Lower leg skin (tissue), 4 donors: ENCODE data around the gene DBF4B. TPM values are rescaled to one million over a fixed set of nuclear protein-coding genes. Genes with fewer than 3 reads are reported as not detected.

Experiments used
- DNase-seq, 2 donors: peaks; one replicate each; pipeline ENCODE4 v3.0.0-alpha.2; 2019; ENCODE audit warnings: low spot score in 2 of 2
- H3K4me3 ChIP-seq: fragments of 200-600 bp; sonication (generic); 2 replicates; pipeline ENCODE4 v1.5.1; 2017; ENCODE audit warnings: mild to moderate bottlenecking, low read depth; ENCODE audit not compliant: poor library complexity, severe bottlenecking
- CTCF ChIP-seq, 3 donors: fragments of 450-650 bp; IDR thresholded peaks; one replicate each; pipeline ENCODE4 v1.5.1; 2016; ENCODE audit warnings: antibody characterized with exemption in 3 of 3, mild to moderate bottlenecking in 3 of 3, moderate library complexity in 2 of 3
- POLR2A ChIP-seq, 2 donors: fragments of 450-650 bp; IDR thresholded peaks; one replicate each; pipeline ENCODE4 v1.6.1; 2016 to 2017; ENCODE audit warnings: antibody characterized with exemption in 2 of 2, mild to moderate bottlenecking in 1 of 2, moderate library complexity in 1 of 2
- WGBS, 2 donors: methylation state at CpG; one replicate each; pipeline ENCODE4 v1.1.5; 2018; 5-methylcytosine and 5-hydroxymethylcytosine counted together
- intact Hi-C: fragments of 100-400 bp; cut with DNase I; formaldehyde crosslinking; loops from one replicate; pipeline ENCODE4 v1.15.0; 2023; ENCODE audit warnings: low total_unique reads
- total RNA-seq, 4 donors: library from RNA; depleted of rRNA; stranded (reverse); fragments of >200 nt; gene quantifications; one replicate each; pipeline ENCODE4 v1.1.0, GENCODE V29; 2016

The DBF4B gene
- total RNA-seq, 4 donors from 2014 or later = 1.3 to 3.5 (median 2.1) TPM

- intact Hi-C loops = no loop called here
- H3K4me3 ChIP-seq = no peak overlapping the region
- no peak for DNase-seq
- TF ChIP-seq POLR2A (IDR thresholded peaks at IDR 0.05) (no peak), CTCF (IDR thresholded peaks at IDR 0.05) (no peak)
- 75% methylated on average over 17 of the region's 17 CpGs for WGBS, 2 donors
These were observed 53.7 kb downstream of the DBF4B start for GRCh38 chr17:44761932-44762810.

- TF ChIP-seq POLR2A (IDR thresholded peaks at IDR 0.05) = no peak
- TF ChIP-seq CTCF (IDR thresholded peaks at IDR 0.05) = no peak
- intact Hi-C loops = no loop called here
- DNase-seq = no peak
- no peak overlapping the region for H3K4me3 ChIP-seq
- WGBS, 2 donors = 81 to 87% methylated on average over 5 of the region's 5 CpGs
These were observed 54.7 kb downstream of the DBF4B start for GRCh38 chr17:44763170-44763569.

GRCh38 chr17:44765965-44766364, 57.5 kb downstream of the DBF4B start:
- intact Hi-C loops = no loop called here
- WGBS, 2 donors = 65 to 67% methylated on average over 11 of the region's 11 CpGs
- no peak for DNase-seq
- H3K4me3 ChIP-seq = no peak overlapping the region
- TF ChIP-seq CTCF (IDR thresholded peaks at IDR 0.05) (no peak), POLR2A (IDR thresholded peaks at IDR 0.05) (no peak)

- DNase-seq = no peak
- WGBS, 2 donors = 50 to 55% methylated on average over 8 of the region's 8 CpGs
- TF ChIP-seq POLR2A (IDR thresholded peaks at IDR 0.05) (no peak), CTCF (IDR thresholded peaks at IDR 0.05) (no peak)
- intact Hi-C loops = no loop called here
- no peak overlapping the region for H3K4me3 ChIP-seq
These were observed 58.1 kb downstream of the DBF4B start for GRCh38 chr17:44766409-44767038.

GRCh38 chr17:44767493-44767892, 59.0 kb downstream of the DBF4B start:
- 69 to 75% methylated on average over 3 to 4 of the region's 4 CpGs for WGBS, 2 donors
- no peak overlapping the region for H3K4me3 ChIP-seq
- no peak for DNase-seq
- intact Hi-C loops = no loop called here
- no peak for TF ChIP-seq CTCF (IDR thresholded peaks at IDR 0.05)
- no peak for TF ChIP-seq POLR2A (IDR thresholded peaks at IDR 0.05)
